Measurements from ENCODE around the gene MON2.

Gene MON2

DNA sequence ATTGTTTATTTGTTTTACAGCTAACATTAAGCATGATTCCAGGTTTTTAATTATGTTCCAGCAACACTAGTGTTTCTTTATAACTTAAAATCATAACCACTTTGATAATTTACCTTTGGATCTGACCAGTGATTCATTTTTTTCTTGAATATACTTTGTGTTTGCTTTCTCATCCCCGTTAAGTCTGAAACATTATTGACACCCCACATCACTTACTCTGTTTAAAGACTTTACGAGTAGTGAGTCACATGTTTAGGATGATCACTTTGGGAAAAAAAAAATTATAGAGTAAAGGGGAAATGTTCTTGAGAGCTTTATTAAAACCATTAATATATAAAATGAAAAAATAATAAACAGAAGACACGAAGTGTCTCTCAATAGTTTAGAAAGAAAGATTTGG lies 132.2 kb downstream of the MON2 start:
- no peak overlapping the region for H3K4me3 ChIP-seq (replicated peaks in 1 of 2; ENCODE audit: low read depth in 2 of 2, low read length in 2 of 2)
- TF ChIP-seq, protein P1, sequence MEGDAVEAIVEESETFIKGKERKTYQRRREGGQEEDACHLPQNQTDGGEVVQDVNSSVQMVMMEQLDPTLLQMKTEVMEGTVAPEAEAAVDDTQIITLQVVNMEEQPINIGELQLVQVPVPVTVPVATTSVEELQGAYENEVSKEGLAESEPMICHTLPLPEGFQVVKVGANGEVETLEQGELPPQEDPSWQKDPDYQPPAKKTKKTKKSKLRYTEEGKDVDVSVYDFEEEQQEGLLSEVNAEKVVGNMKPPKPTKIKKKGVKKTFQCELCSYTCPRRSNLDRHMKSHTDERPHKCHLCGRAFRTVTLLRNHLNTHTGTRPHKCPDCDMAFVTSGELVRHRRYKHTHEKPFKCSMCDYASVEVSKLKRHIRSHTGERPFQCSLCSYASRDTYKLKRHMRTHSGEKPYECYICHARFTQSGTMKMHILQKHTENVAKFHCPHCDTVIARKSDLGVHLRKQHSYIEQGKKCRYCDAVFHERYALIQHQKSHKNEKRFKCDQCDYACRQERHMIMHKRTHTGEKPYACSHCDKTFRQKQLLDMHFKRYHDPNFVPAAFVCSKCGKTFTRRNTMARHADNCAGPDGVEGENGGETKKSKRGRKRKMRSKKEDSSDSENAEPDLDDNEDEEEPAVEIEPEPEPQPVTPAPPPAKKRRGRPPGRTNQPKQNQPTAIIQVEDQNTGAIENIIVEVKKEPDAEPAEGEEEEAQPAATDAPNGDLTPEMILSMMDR (IDR thresholded peaks at IDR 0.05; ENCODE audit: low read depth, low read length), result no peak
- no peak for DNase-seq (ENCODE audit: low read depth in 2 of 2)

DNA sequence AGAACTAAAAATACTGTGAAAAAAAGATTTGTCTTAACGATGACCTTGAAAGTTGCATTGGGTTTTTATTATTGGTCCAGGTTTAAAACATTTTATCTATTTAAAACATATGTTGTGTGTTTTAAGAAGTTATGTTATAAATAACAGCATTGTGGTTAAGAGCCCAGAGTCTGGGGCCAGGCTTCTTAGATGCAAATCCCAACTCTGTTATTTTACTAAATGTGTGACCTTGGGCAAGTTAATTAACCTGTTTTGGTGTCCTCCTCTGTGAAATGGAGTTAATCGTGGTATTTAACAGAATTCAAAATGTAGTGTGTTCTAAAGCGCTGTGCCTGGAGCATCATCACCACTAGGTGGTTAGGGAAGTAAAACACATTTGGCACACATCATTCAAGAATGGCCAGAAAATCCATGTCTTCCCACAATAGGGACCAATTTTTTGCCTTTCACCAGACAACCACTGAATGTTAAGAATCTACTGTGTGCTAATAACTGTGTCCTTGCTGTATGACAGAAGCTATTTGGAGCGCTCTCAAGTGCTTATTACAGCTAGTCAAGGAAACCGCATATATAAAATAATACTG lies 133.3 kb downstream of the MON2 start:
- no peak overlapping the region for H3K4me3 ChIP-seq (replicated peaks in 1 of 2; ENCODE audit: low read depth in 2 of 2, low read length in 2 of 2)
- TF ChIP-seq, protein P1 (IDR thresholded peaks at IDR 0.05; ENCODE audit: low read depth, low read length), result peak; percentile 29
- DNase-seq (ENCODE audit: low read depth in 2 of 2), result peak in 1 of 2 donors; percentile 36

DNA sequence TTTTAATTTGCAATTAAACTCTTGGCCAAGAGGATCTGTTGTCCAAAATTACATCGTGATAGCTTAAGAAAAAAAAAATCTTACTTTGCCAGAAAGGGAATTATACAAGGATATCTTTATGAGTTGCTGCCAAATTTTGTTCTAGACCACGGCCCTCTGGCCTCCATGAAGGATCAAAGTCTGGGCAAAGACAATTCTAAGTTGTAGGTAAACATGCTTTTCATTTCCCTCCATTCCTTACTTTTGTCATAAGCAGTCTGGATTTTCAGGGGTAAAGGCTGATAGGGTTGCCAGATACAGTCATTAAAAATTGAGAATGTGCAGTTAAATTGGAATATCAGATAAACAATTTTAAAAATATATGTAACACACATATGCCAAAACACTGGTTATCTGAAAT lies 135.1 kb downstream of the MON2 start:
- peak overlapping the region; percentile 83 to 87 for H3K4me3 ChIP-seq (replicated peaks in 1 of 2; ENCODE audit: low read depth in 2 of 2, low read length in 2 of 2)
- DNase-seq (ENCODE audit: low read depth in 2 of 2), result no peak
- TF ChIP-seq, protein P1 (IDR thresholded peaks at IDR 0.05; ENCODE audit: low read depth, low read length), result no peak

DNA sequence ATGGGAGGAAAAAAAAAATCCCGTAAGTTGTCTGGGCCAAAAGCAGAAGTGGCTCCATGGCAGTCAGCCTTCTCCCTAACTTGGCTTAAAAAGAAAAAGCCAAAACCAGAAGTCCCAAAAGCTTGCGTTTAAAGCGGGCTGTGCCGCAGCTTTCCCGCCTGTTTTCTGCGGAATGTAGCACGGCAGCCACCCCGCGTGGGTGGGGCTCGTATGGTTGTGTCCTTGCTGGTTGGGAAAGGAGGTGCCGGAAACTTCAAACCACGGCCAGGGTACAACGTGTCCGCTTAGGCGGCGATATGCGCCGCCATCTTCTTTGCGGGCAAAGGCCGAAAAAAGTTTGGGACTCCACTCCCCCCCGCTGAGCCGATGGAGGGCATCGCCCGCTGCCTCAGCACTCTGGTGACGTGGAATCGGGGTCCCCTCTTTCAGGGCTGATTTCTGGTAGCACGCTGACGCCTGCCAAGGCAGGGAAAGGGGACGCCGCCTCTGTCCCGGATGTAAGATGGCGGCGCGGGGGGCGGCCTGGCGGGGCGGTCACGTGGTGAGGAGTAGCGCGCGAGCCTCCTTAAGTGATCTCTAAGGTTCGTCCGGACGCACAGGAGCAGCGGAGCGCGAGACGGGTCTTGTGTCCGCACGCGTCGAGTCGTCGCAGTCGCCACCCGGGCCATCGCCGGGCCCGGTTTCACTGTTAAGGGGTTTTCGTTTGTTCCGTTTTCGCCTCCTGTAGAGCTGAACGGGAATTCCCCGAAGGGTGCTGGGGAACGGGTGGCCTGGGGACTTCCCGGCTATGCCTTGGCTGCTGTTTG lies 135.8 kb downstream of the MON2 start:
- DNase-seq (ENCODE audit: low read depth in 2 of 2), result peak; percentile 93 to 95
- peak overlapping the region; percentile 83 to 87 for H3K4me3 ChIP-seq (replicated peaks in 1 of 2; ENCODE audit: low read depth in 2 of 2, low read length in 2 of 2)
- TF ChIP-seq, protein P1 (IDR thresholded peaks at IDR 0.05; ENCODE audit: low read depth, low read length), result no peak

DNA sequence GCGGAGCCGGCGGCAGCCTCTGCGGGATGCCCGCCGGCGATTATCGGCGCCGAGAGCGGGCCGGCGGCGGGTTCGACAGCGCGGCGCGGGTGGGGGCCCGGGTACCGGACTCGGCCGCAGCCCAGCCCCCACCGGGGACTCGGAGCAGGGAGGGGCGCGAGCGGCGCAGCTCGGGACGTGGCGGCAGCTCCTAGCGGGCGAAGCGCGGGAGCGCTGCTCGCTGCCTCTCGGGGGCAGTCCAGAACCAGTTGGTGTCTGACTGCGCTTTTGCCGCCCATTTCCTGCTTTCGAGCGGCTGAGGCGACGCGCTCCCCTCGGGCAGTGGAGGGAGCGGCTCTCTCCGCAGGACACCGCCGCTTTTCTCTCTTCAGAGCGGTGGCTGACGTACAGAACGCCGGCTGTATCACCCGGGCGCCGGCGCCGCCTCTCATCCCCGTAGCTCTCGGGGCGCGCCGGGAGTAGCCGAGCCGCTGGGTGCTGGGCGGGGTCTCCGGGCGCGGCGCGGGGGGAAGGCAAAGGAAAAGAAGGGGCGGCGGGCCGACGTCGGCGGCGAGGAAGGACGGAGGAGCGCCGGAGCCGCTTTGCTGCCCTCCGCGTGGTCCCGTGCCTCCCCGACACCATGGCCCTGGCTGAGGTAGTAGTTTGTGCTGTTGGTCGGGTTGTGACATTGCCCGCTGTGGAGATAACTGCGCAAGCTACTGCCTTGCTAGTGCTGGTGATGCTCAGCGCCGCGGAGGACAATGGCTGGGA lies 136.6 kb downstream of the MON2 start:
- TF ChIP-seq, protein P1 (IDR thresholded peaks at IDR 0.05; ENCODE audit: low read depth, low read length), result peak; percentile 49
- DNase-seq (ENCODE audit: low read depth in 2 of 2), result peak; percentile 85 to 92
- peak overlapping the region; percentile 83 to 87 for H3K4me3 ChIP-seq (replicated peaks in 1 of 2; ENCODE audit: low read depth in 2 of 2, low read length in 2 of 2)

DNA sequence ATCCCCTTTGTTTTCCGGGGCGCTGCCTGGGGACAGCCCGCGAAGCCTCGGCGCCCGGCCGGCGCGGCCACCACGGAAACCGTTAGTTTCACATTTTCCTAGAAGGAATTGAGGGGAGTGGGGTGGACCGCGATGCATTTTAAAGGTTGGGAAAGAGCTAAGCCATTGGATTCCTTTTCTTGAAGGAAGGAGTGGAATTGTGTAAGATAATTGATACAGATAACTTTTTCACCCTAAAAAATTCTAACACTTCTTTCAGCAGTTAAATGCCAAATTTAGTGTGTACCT lies 137.1 kb downstream of the MON2 start:
- no peak for DNase-seq (ENCODE audit: low read depth in 2 of 2)
- TF ChIP-seq, protein P1 (IDR thresholded peaks at IDR 0.05; ENCODE audit: low read depth, low read length), result no peak
- H3K4me3 ChIP-seq (replicated peaks in 1 of 2; ENCODE audit: low read depth in 2 of 2, low read length in 2 of 2), result peak overlapping the region; percentile 83 to 87
